Mononuclear cell (primary cell): Measurements from ENCODE around the gene CD48. TPM values are rescaled to one million over a fixed set of nuclear protein-coding genes. Genes with fewer than 3 reads are reported as not detected.
"Not testable (repeated sequence)": the region's sequence is repeated elsewhere in the genome, so short reads cannot be mapped to it uniquely, and the experiment has no call there.

Experiments used
- H3K27me3 ChIP-seq: 2 replicates; pipeline ENCODE4 v1.6.0; 2011; ENCODE audit warnings: low read length, control low read depth; ENCODE audit not compliant: insufficient read depth
- H3K4me1 ChIP-seq: 2 replicates; pipeline ENCODE4 v1.5.1; 2011; ENCODE audit warnings: mild to moderate bottlenecking, low read length, control low read depth; ENCODE audit not compliant: insufficient read depth
- H3K4me3 ChIP-seq: 2 replicates; pipeline ENCODE4 v1.5.1; 2011; ENCODE audit warnings: mild to moderate bottlenecking, low read length, moderate library complexity
- H3K9me3 ChIP-seq: 2 replicates; pipeline ENCODE4 v1.5.1; 2011; ENCODE audit warnings: low read depth, mild to moderate bottlenecking, control low read depth, low read length
- total RNA-seq: library from RNA; depleted of rRNA; stranded (reverse); fragments of >200 nt; gene quantifications from one replicate; pipeline ENCODE4 v1.2.3, GENCODE V29; 2012

Gene CD48
- total RNA-seq, 1 donor = 996 TPM

DNA sequence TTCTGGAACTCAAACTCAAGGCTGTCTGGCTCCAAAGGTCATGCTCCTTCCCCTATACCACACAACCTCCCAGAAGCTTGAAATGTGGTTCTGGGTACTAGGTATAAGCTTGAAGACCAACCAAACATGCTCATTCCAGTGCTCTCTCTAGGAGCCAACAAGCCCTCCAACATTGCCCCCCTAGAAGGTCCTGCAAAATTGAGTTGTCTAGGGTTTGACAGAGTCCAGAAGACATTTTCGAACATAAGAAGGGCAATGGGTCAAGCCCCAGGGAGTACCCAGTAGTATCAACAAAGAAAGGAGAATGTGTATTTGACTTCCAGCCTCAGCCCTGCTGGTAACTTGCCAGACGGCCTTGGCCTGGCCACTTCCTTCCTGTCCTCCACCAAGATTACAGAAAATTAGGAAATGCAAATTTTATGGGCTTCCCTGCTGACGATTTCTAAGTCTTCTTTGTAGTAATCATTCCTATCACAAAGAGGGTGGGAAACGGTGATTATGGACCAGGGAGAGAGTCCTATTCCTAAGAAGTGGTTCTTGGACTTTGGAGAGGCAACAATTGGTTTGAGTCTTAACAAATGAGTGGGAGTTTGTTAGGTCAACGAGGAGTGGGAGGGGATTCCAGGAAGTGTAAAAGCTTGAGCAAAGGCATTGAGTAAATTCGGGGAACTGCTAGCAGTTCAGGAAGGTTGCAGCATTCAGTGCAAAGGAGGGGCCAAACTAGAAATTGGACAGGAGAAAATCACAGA is 46.1 kb downstream of the CD48 start:
- no peak overlapping the region for H3K4me3 ChIP-seq
- peaks cover 49% of the 10 kb centered on the region for H3K4me1 ChIP-seq

DNA sequence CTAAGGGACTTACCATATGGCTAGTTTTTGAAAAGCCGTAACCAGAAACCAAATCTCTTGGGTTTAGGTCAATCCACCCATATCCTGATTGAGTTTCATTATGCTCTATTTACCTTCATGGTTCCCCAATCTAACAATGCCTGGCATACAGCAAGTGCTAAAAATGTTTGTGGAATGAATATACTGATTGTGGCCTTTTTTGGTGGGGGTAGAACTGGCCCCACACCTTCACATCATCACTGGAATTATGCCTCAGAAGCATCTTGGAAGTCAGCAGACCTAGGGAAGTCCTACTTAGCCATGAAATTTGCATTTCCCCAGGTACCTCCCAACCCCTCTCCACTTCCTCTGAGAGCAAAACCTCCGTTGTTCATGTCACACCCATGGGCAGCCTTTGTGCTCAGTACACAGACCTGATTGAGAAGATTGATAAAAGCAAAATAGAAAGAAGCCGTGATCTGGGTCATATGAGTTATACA is 47.0 kb downstream of the CD48 start:
- peaks cover 49% of the 10 kb centered on the region for H3K4me1 ChIP-seq
- H3K27me3 ChIP-seq = no peaks in the 10 kb centered on the region
- peaks cover 8% of the 10 kb centered on the region for H3K9me3 ChIP-seq
- H3K4me3 ChIP-seq = no peak overlapping the region

More for the DNA sequence above, 46.1 kb downstream of the CD48 start:
- no peaks in the 10 kb centered on the region for H3K27me3 ChIP-seq
- peaks cover 8% of the 10 kb centered on the region for H3K9me3 ChIP-seq

DNA sequence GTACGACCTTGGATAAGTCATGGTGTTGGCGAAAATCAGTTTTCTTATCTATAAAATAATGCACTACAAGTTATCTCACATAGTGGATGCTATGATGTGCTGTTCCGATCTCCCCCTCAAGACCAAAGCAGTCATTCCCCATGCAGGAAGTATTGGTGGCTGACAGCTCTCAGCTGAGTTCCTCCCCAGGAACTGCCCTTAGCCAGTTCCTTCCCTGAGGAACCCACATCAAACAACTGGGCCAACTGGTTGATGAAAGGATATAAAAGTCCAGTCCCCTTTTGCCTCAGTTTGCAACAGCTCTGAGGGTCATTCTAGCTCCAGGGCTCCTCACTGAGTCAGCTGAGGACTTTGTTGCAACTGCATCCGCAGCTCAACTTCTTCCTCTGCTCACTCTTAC is 48.7 kb downstream of the CD48 start:
- Histone ChIP-seq H3K9me3 (no peaks in the 10 kb centered on the region), H3K27me3 (no peaks in the 10 kb centered on the region), H3K4me1 (peaks cover 62% of the 10 kb centered on the region), H3K4me3 (no peak overlapping the region)

DNA sequence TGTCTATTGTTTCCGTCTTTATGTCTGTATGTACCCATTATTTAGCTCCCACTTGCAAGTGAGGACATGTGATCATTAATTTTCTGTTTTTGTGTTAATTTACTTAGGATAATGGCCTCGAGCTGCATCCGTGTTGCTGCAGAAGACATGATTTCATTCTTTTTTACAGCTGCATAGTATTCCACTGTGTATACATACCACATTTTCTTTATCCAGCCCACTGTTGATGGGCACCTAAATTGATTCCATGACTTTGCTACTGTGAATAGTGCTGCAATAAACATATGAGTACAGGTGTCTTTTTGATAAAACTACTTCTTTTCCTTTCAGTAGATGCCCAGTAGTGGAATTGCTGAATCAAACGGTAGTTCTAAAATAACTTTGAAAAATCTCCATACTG is 52.1 kb downstream of the CD48 start:
- no peak overlapping the region for H3K4me3 ChIP-seq
- H3K4me1 ChIP-seq = peaks cover 52% of the 10 kb centered on the region
- no peaks in the 10 kb centered on the region for H3K9me3 ChIP-seq
- H3K27me3 ChIP-seq = no peaks in the 10 kb centered on the region

DNA sequence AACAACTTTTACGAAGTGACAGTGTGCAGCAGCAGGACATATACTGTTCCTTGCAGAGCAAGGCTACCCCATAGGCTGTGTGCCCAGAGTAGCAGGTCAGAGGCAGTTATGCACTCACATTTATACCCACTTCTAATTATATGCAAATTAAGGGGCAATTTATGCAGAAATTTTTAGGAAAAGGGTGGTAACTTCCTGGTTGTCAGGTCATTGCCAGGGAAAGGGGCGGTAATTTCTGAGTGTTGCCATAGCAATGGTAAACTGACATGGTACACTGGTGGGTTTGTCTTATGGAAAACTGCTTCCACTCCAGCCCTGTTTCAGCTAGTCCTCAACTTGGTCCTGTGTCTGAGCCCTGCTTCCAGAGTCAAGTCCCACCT is 52.8 kb downstream of the CD48 start:
- Histone ChIP-seq H3K4me3 (no peak overlapping the region), H3K27me3 (no peaks in the 10 kb centered on the region), H3K4me1 (peaks cover 52% of the 10 kb centered on the region), H3K9me3 (no peaks in the 10 kb centered on the region)

DNA sequence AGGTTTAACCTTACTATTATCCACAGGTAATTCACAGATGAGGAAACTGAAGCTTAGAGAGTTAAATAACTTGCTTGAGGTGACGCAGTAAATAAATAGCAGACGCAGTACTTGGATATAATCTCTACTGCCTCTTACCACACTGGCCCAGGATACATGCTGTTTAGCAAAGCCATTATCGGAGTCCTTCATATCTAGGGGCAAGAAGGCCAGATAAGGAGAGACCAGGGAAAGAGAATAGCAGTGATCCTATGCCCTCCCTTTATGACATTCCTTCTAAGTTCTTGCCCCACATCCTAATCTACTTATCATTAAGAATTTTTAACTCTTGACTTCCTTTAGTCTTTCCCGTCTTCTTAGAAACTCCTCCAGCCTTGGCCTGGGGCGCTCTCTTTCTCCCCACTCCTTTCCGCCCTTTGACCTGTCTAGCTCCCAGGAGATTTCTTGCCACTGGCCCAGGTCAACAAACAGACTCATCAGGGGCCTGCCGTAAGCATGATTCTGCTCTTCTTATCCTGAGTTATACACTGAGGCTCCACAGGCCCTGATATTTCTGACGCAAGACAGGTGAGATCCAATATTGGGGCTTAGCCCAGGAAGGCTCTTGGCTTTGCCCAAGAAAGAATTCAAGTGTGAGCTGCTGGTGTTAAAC is 53.3 kb downstream of the CD48 start:
- no peaks in the 10 kb centered on the region for H3K9me3 ChIP-seq
- no peak overlapping the region for H3K4me3 ChIP-seq
- no peaks in the 10 kb centered on the region for H3K27me3 ChIP-seq
- peaks cover 52% of the 10 kb centered on the region for H3K4me1 ChIP-seq

DNA sequence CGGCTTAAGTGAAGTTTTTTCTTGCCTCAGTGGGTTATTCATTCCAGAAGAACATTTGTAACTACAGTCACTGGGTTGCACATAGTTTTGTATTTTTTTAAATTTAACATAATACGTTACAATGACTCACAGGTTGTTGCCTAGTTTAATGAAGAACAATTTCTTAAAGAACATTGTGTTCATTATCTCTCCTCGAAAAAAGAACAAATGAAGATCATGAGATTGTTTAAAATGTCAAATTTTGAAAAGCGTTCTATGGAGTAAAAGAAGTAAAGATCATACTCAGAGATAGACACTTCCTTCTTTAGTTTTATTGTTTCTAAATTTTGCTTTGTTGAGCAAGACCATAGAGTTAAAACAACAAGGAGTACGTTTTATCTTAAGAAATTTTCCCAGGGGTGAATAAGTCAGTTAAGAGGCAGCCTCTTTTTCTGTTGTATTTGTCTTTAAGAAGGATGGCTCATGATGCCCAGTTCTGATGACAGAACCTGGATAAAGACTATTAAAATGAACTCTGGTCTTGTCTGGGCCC is 54.3 kb downstream of the CD48 start:
- Histone ChIP-seq H3K4me3 (no peak overlapping the region), H3K4me1 (peaks cover 47% of the 10 kb centered on the region), H3K27me3 (no peaks in the 10 kb centered on the region), H3K9me3 (no peaks in the 10 kb centered on the region)

DNA sequence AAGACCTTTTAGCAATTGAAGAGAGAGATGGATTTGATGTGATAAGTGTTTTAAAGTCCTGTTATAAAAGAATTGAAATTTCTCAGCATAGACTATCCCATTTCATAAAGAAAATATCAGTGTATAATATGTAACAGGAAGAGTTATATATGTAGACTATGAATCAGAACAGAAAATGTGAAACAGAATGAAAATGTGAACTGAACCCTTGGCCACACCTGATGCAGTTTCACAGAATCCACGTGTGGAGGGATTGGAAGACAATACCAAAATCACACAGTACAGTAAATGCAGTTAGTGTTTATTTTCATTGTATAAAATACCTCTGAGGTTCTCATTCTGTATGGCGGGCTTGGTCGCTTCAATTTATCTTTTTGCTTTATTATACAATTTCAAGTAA is 54.9 kb downstream of the CD48 start:
- Histone ChIP-seq H3K27me3 (no peaks in the 10 kb centered on the region), H3K4me3 (no peak overlapping the region), H3K4me1 (peaks cover 51% of the 10 kb centered on the region), H3K9me3 (no peaks in the 10 kb centered on the region)

DNA sequence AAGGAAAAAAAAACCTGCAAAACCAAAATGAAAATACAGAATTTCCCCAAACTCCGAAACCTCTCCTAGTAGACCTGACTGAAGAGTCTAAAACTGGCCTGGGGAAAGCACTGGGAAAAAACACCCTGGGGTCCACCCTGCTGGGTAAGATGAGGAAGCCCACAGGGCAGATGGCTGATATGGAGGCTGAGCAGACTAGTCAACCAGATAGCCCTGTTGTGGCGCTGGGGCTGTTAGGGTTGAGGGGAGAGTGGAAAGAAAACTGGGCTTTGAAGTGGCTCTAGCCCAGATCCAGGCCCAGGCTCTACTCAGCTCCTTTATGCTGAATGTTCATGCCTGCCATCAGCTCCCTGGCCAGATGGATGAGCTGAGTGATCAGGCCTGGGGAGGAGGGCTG is 58.0 kb downstream of the CD48 start:
- H3K4me1 ChIP-seq = peaks cover 57% of the 10 kb centered on the region
- no peaks in the 10 kb centered on the region for H3K27me3 ChIP-seq
- no peaks in the 10 kb centered on the region for H3K9me3 ChIP-seq
- H3K4me3 ChIP-seq = no peak overlapping the region

DNA sequence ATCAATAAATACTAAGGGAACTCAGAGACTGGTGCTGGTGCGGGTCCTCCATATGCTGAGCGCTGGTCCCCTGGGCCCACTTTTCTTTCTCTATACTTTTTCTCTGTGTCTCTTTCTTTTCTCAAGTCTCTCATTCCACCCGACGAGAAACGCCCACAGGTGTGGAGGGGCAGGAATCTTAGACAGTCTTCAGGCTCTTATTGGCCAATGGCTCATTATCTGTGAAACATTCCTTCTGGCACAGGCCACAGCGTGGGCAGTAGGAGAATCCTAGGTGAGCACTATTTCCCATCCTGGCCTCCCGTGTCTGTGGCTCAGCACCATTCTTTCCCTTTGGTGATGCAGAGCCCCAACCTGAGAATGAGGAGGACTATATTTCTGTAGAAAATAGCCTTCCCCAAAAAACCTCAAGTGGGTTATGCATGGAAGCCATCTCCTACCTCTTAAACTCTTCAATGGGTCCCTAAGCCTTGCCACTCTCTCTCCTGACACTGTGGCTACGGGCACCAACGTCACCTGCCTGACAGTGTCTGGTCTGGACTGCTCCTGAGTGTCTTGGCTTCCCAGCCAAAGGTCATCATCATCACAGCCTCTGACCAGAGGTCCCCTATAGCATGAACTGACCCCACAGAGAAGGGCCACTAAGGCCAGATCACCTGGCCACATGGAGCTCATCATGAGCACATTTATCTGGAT is 58.5 kb downstream of the CD48 start:
- H3K4me1 ChIP-seq = peaks cover 51% of the 10 kb centered on the region
- no peaks in the 10 kb centered on the region for H3K27me3 ChIP-seq
- no peaks in the 10 kb centered on the region for H3K9me3 ChIP-seq
- no peak overlapping the region for H3K4me3 ChIP-seq

DNA sequence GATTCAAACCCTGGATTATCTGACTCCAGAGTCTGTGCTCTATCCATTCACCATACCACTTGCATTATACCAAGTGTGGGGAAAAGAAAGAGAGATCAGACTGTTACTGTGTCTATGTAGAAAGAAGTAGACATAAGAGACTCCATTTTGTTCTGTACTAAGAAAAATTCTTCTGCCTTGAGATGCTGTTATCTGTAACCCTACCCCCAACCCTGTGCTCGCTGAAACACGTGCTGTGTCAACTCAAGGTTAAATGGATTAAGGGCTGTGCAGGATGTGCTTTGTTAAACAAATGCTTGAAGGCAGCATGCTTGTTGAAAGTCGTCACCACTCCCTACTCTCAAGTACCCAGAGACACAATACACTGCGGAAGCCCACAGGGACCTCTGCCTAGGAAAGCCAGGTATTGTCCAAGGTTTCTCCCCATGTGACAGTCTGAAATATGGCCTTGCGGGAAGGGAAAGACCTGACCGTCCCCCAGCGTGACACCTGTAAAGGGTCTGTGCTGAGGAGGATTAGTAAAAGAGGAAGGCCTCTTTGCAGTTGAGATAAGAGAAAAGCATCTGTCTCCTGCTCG is 59.5 kb downstream of the CD48 start:
- peaks cover 48% of the 10 kb centered on the region for H3K4me1 ChIP-seq
- H3K4me3 ChIP-seq, H3K9me3 ChIP-seq, H3K27me3 ChIP-seq: not testable (repeated sequence)

DNA sequence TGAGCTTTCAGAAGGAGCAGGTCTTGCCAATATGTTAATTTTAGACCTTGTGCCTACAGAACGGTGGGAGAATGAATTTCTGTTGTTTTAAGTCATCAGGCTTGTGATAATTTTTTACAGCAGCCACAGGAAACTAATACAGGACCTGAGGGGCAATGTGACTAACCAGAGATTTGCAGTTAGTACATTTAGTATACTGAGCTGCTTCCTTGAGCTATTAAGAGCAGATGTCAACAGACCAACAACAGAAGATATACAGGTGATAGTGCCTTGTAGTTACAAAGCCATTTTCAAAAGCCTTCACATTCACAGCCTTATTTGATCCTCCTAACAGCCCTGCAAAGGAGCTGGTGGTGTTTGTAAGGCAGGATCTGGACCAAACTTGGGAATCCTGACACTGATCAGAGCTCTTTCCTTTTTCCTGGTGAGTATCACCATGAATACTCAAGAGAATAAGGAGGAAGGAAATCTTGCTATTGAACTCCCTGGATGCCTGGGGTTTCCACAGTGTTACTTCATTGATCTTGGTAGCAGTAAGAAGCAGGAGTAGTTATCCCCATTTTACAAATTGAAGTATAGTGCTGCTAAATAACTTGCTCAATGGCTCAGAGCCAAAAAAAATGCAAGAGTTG is 60.1 kb downstream of the CD48 start:
- no peaks in the 10 kb centered on the region for H3K9me3 ChIP-seq
- H3K4me3 ChIP-seq = no peak overlapping the region
- no peaks in the 10 kb centered on the region for H3K27me3 ChIP-seq
- H3K4me1 ChIP-seq = peaks cover 50% of the 10 kb centered on the region

DNA sequence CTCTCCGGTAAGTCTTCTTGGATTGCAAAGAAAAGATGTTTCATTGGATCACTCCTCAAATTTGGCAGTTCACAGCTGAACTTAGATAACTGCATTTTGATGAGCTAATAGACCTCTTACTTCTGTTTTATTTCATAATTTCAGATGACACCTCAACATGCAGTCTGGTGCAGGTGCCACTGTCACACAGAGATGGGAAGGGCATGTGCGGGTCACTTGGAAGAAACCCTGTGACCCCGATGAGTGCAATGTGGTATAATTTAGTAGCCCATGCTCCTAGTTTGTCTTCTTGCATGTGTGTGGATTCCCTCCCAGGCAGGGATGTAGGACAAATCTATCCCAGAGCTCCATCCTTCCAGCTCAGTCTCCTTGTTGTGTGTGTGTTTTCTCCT is 64.3 kb downstream of the CD48 start:
- peak overlapping the region; percentile 43 for H3K4me3 ChIP-seq
- no peaks in the 10 kb centered on the region for H3K27me3 ChIP-seq
- no peaks in the 10 kb centered on the region for H3K9me3 ChIP-seq
- H3K4me1 ChIP-seq = peaks cover 55% of the 10 kb centered on the region

DNA sequence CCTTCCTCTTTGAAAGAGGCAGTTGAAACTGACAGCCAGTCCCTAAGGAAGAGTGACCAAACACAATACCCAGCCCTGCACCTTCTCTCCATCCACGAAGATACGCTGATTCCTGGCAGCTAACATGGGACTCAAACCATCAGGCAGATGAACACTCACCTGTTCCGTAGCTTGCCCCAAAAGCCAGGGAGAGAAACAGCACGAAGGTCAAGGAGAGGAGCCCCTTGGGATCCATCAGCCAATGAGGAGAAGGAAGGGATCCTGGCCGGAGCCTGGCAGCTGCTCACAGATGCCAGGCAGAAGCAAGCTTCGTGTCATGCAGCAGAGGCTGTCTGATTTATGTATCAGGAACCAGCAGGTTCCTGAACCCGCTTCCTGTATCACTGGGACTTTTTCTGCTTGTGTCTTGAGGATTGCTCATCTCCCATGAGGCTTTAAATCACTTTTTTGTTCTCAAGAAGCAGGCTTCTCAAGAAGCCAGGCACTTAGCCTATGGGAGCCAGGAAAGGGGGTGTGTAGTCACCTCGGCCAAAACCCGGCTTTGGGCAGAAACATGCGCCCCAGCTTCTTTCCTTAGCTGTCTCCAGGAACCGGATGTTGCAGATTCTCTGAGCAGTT is 64.8 kb downstream of the CD48 start, which contains the start of gene SLAMF1:
TSS of gene SLAMF1 (minus strand) at position 334 of the 618 bp plus-strand sequence. CDS start at position 235, 99 bp downstream.
- Histone ChIP-seq H3K9me3 (no peaks in the 10 kb centered on the region), H3K4me3 (peak within 1 kb of the TSS; percentile 43), H3K4me1 (peaks cover 57% of the 10 kb centered on the region), H3K27me3 (no peaks in the 10 kb centered on the region)
